Erythroblast (primary cell): ENCODE results near the gene SLC35F4.

Experiments
- DNase-seq, 2 experiments: peaks; one replicate each; lab custom pipeline; 2025; lab: John Stamatoyannopoulos, UW
- GATA1 ChIP-seq: IDR thresholded peaks from 2 replicates; pipeline ENCODE4 v1.6.1; 2011; ENCODE audit warnings: low read depth, mild to moderate bottlenecking, control low read depth, low read length, moderate library complexity
- POLR2A ChIP-seq: IDR thresholded peaks from 2 replicates; pipeline ENCODE4 v1.6.1; 2011; ENCODE audit warnings: mild to moderate bottlenecking, low read length

SLC35F4 gene

GRCh38 chr14:57835766-57836165 is 30.1 kb downstream of the SLC35F4 start:
- DNase-seq: no peak
- no peak for TF ChIP-seq GATA1
- no peak for TF ChIP-seq POLR2A

GRCh38 chr14:57834961-57835360 is 30.9 kb downstream of the SLC35F4 start:
- DNase-seq: no peak
- no peak for TF ChIP-seq GATA1
- TF ChIP-seq POLR2A: no peak

- no peak for DNase-seq
- TF ChIP-seq POLR2A (no peak), GATA1 (no peak)
These were observed 31.8 kb downstream of the SLC35F4 start for GRCh38 chr14:57834001-57834598.

GRCh38 chr14:57833323-57833722 is 32.6 kb downstream of the SLC35F4 start:
- no peak for DNase-seq
- TF ChIP-seq POLR2A (no peak), GATA1 (no peak)

- TF ChIP-seq POLR2A (no peak), GATA1 (no peak)
- DNase-seq: no peak
These were observed 33.9 kb downstream of the SLC35F4 start for GRCh38 chr14:57831981-57832380.

GRCh38 chr14:57828713-57829112 is 37.2 kb downstream of the SLC35F4 start:
- TF ChIP-seq POLR2A (no peak), GATA1 (no peak)

GRCh38 chr14:57823015-57823660 is 42.8 kb downstream of the SLC35F4 start:
- DNase-seq: no peak
- no peak for TF ChIP-seq GATA1
- no peak for TF ChIP-seq POLR2A

More at GRCh38 chr14:57828713-57829112, 37.2 kb downstream of the SLC35F4 start:
- no peak for DNase-seq

- TF ChIP-seq GATA1 (no peak), POLR2A (no peak)
- no peak for DNase-seq
These were observed 43.8 kb downstream of the SLC35F4 start for GRCh38 chr14:57822081-57822480.

- DNase-seq: no peak
- no peak for TF ChIP-seq POLR2A
- TF ChIP-seq GATA1: no peak
These were observed 45.3 kb downstream of the SLC35F4 start for GRCh38 chr14:57820581-57820980.

GRCh38 chr14:57818511-57818910 is 47.4 kb downstream of the SLC35F4 start:
- DNase-seq: no peak
- TF ChIP-seq GATA1 (no peak), POLR2A (no peak)

- TF ChIP-seq GATA1: no peak
- TF ChIP-seq POLR2A: no peak
- DNase-seq: no peak
These were observed 49.2 kb downstream of the SLC35F4 start for GRCh38 chr14:57816568-57817284.

- TF ChIP-seq POLR2A (no peak), GATA1 (no peak)
- DNase-seq: no peak
These were observed 51.2 kb downstream of the SLC35F4 start for GRCh38 chr14:57814726-57815125.

GRCh38 chr14:57812741-57813140 is 53.2 kb downstream of the SLC35F4 start:
- no peak for DNase-seq
- TF ChIP-seq POLR2A (no peak), GATA1 (no peak)

- no peak for DNase-seq
- TF ChIP-seq POLR2A (no peak), GATA1 (no peak)
These were observed 53.8 kb downstream of the SLC35F4 start for GRCh38 chr14:57811998-57812546.
